ENCODE measurements around the gene PRKAG1.

DNA sequence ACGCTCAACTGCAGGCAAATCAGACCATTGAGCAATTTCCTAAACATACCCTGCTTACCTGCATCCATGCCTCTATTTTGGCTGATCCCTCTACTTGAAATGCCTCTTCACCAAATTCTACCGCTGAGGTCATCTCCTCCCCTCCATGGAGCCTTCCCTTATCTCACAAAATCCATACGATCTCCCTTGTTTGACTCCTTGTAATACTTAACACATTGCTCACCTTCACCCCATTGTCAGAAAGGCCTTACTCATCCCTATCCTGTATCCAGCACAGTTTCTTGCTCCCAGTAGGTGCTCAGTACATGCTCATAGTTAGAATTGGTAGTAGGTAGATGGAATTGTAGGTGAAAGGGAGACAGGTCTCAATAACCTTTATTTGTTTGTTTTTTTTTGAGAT lies 24.8 kb downstream of the PRKAG1 start:
- TF ChIP-seq POLR2AphosphoS5 (IDR thresholded peaks at IDR 0.05; ENCODE audit: low read depth, low read length) (no peak), POLR2A (IDR thresholded peaks at IDR 0.05; ENCODE audit: low read depth, low read length) (no peak), TAF1 (IDR thresholded peaks at IDR 0.05; ENCODE audit: borderline replicate concordance, low read depth, low read length) (no peak)

All from GM12892 (cell line).